Trophoblast cell (in vitro differentiated cells and primary cell): ENCODE data around the gene CCNI2.

Experiments
- DNase-seq, 2 donors: peaks; one replicate each; pipeline ENCODE4 v3.0.0-alpha.2; 2016
- H2AFZ ChIP-seq: 2 replicates; pipeline ENCODE4 v1.6.1; 2013; ENCODE audit warnings: low read length, moderate library complexity, mild to moderate bottlenecking; ENCODE audit not compliant: insufficient read depth, poor library complexity
- H2AK5ac ChIP-seq: 2 replicates; pipeline ENCODE4 v1.6.1; 2013; ENCODE audit warnings: mild to moderate bottlenecking, low read length
- H2BK120ac ChIP-seq: 2 replicates; pipeline ENCODE4 v1.6.1; 2013; ENCODE audit warnings: low read length, mild to moderate bottlenecking, moderate library complexity; ENCODE audit not compliant: insufficient read depth, poor library complexity
- H2BK12ac ChIP-seq: 2 replicates; pipeline ENCODE4 v1.6.1; 2013; ENCODE audit warnings: mild to moderate bottlenecking, low read length, moderate library complexity
- H2BK5ac ChIP-seq: 2 replicates; pipeline ENCODE4 v1.6.1; 2013; ENCODE audit warnings: low read length, low read depth, moderate library complexity, mild to moderate bottlenecking; ENCODE audit not compliant: poor library complexity
- H3K14ac ChIP-seq: 2 replicates; pipeline ENCODE4 v1.6.1; 2013; ENCODE audit warnings: mild to moderate bottlenecking, low read length
- H3K18ac ChIP-seq: 2 replicates; pipeline ENCODE4 v1.6.1; 2013; ENCODE audit warnings: mild to moderate bottlenecking, low read length
- H3K23ac ChIP-seq: 2 replicates; pipeline ENCODE4 v1.6.1; 2013; ENCODE audit warnings: low read length
- H3K27ac ChIP-seq: 2 replicates; pipeline ENCODE4 v1.5.1; 2013; ENCODE audit warnings: low read depth, mild to moderate bottlenecking, inconsistent platforms, low read length, moderate library complexity
- H3K27me3 ChIP-seq: 2 replicates; pipeline ENCODE4 v1.6.1; 2013; ENCODE audit warnings: inconsistent platforms, mild to moderate bottlenecking, low read length, moderate library complexity; ENCODE audit not compliant: insufficient read depth
- H3K36me3 ChIP-seq, 2 experiments: 1 replicate in 1 of 2; 2 replicates in 1 of 2; pipeline ENCODE4 v1.6.1; 2013; ENCODE audit warnings: low read length in 2 of 2, mild to moderate bottlenecking in 2 of 2, moderate library complexity in 1 of 2; ENCODE audit not compliant: insufficient read depth in 2 of 2, control insufficient read depth in 1 of 2
- H3K4ac ChIP-seq: 2 replicates; pipeline ENCODE4 v1.6.1; 2013; ENCODE audit warnings: low read depth, mild to moderate bottlenecking, low read length, moderate library complexity
- H3K4me1 ChIP-seq, 2 experiments: 1 replicate in 1 of 2; 2 replicates in 1 of 2; pipeline ENCODE4 v1.6.1; 2013; ENCODE audit warnings: low read length in 2 of 2, mild to moderate bottlenecking in 2 of 2, moderate library complexity in 1 of 2; ENCODE audit not compliant: insufficient read depth in 2 of 2, control insufficient read depth in 1 of 2
- H3K4me2 ChIP-seq: 2 replicates; pipeline ENCODE4 v1.6.1; 2013; ENCODE audit warnings: inconsistent platforms, mild to moderate bottlenecking, low read length, moderate library complexity
- H3K4me3 ChIP-seq: 2 replicates; pipeline ENCODE4 v1.5.1; 2013; ENCODE audit warnings: mild to moderate bottlenecking, low read depth, low read length, inconsistent platforms
- H3K79me1 ChIP-seq: one replicate; pipeline ENCODE4 v1.6.1; 2013; ENCODE audit warnings: low read length
- H3K79me2 ChIP-seq: 2 replicates; pipeline ENCODE4 v1.6.1; 2013; ENCODE audit warnings: low read length, mild to moderate bottlenecking; ENCODE audit not compliant: control insufficient read depth, insufficient read depth, poor library complexity
- H3K9ac ChIP-seq: 2 replicates; pipeline ENCODE4 v1.6.1; 2013; ENCODE audit warnings: mild to moderate bottlenecking, low read length
- H3K9me3 ChIP-seq: 2 replicates; pipeline ENCODE4 v1.6.1; 2013; ENCODE audit warnings: low read depth, mild to moderate bottlenecking, control low read depth, inconsistent platforms, low read length; ENCODE audit not compliant: insufficient read depth
- H4K12ac ChIP-seq: 2 replicates; pipeline ENCODE4 v1.6.1; 2013; ENCODE audit warnings: low read depth, mild to moderate bottlenecking, low read length, moderate library complexity
- H4K8ac ChIP-seq: 2 replicates; pipeline ENCODE4 v1.6.1; 2013; ENCODE audit warnings: low read depth, mild to moderate bottlenecking, low read length, moderate library complexity
- H4K91ac ChIP-seq: one replicate; pipeline ENCODE4 v1.6.1; 2013; ENCODE audit warnings: low read depth, mild to moderate bottlenecking, low read length, moderate library complexity
- WGBS: extraction: QIAGEN DNeasy Blood & Tissue Kit; methylation state at CpG from one replicate; pipeline ENCODE4 v1.1.7; 2013; ENCODE audit warnings: missing lambda C conversion rate; ENCODE audit not compliant: insufficient read length, insufficient coverage; ENCODE audit errors: extremely low coverage; 5-methylcytosine and 5-hydroxymethylcytosine counted together

CCNI2 gene

DNA sequence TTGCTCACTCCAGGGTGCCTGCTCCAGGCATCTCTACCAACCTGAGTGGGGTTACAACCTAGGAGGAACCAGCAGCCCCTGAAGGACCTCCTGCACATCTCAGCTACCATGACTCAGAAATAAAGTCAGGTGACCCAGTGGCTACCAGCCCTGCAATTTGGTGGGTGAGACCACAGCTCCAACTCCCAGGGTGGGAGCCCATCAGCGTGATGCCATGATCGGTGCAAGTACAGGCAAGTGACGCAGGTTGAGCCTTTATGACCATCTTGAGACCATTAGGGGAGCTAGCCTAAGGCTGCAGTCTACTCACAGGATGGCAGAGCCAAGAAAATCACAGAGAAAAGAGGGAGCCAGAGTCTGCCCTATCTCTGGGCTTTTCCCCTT lies 21.3 kb downstream of the CCNI2 start:
- H3K14ac ChIP-seq: peak overlapping the region; percentile 43
- no peak overlapping the region for H3K4me2 ChIP-seq
- H3K4me3 ChIP-seq: no peak overlapping the region
- H3K79me2 ChIP-seq: peaks cover 57% of the 10 kb centered on the region
- H2BK5ac ChIP-seq: no peak overlapping the region
- no peak overlapping the region for H4K12ac ChIP-seq
- peak overlapping the region; percentile 83 for H3K4ac ChIP-seq
- no peak overlapping the region for H2BK120ac ChIP-seq
- H3K79me1 ChIP-seq: peaks cover 43% of the 10 kb centered on the region
- no peak overlapping the region for H3K9ac ChIP-seq
- no peak overlapping the region for H2BK12ac ChIP-seq
- no peak overlapping the region for H4K91ac ChIP-seq
- peak overlapping the region; percentile 18 for H3K27ac ChIP-seq
- peaks cover 65 to 71% of the 10 kb centered on the region in 2 experiments for H3K4me1 ChIP-seq
- H3K27me3 ChIP-seq: no peaks in the 10 kb centered on the region
- DNase-seq: no peak
- peaks cover 41 to 48% of the 10 kb centered on the region in 2 experiments for H3K36me3 ChIP-seq
- H2AK5ac ChIP-seq: no peak overlapping the region
- H4K8ac ChIP-seq: peak overlapping the region; percentile 7
- no peak overlapping the region for H3K23ac ChIP-seq
- H2AFZ ChIP-seq: no peak overlapping the region
- no CpG with 5 or more reads among the region's 3 CpGs for WGBS
- H3K9me3 ChIP-seq: peaks cover 2% of the 10 kb centered on the region
- peak overlapping the region; percentile 0 for H3K18ac ChIP-seq

DNA sequence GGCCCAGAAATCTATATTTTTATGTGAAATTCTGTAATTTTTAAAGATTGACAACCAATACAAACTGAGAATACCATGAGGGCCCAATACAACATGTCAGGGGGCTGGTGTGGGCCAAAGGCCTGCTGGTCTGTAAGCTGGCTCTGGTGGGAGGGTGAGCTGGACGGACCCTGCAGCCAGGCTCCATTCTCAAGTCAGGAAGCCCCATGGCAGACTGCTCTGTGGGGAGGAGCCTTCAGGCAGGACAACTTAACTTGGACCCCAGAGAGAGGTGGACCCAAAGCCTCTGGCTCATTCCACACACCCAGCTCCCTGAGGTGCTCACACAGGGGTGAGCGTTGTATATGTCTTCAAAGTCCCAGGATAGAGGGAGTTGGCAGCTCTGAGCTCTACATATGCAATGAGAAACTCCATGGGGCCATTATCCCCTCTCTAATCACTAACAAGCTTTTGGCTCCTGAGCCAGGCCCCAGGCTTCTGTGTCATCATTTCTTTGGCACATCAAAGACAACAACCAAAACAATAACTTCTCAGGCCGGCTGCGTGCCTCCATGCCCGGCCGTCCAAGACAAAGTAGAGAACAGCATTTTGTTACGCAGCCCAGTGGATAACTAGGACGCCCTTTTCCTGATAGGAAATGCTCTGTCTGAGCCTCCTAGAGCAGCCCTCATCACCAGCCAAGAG lies 23.4 kb downstream of the CCNI2 start:
- H4K91ac ChIP-seq: peak overlapping the region; percentile 44
- H2BK120ac ChIP-seq: peak overlapping the region; percentile 44
- H3K79me2 ChIP-seq: peaks cover 73% of the 10 kb centered on the region
- H3K4ac ChIP-seq: peak overlapping the region; percentile 37
- no peak overlapping the region for H3K4me3 ChIP-seq
- no peak overlapping the region for H2AFZ ChIP-seq
- no peak overlapping the region for H3K4me2 ChIP-seq
- H3K23ac ChIP-seq: no peak overlapping the region
- no CpG with 5 or more reads among the region's 8 CpGs for WGBS
- peak overlapping the region; percentile 15 for H2BK12ac ChIP-seq
- H2AK5ac ChIP-seq: no peak overlapping the region
- peak overlapping the region; percentile 13 for H2BK5ac ChIP-seq
- H3K79me1 ChIP-seq: peaks cover 61% of the 10 kb centered on the region
- no peak overlapping the region for H3K18ac ChIP-seq
- DNase-seq: no peak
- H3K14ac ChIP-seq: peak overlapping the region; percentile 41
- H3K36me3 ChIP-seq: peaks cover 28 to 36% of the 10 kb centered on the region in 2 experiments
- peaks cover 2% of the 10 kb centered on the region for H3K9me3 ChIP-seq
- H4K12ac ChIP-seq: no peak overlapping the region
- H3K9ac ChIP-seq: no peak overlapping the region
- peaks cover 82 to 89% of the 10 kb centered on the region in 2 experiments for H3K4me1 ChIP-seq
- no peaks in the 10 kb centered on the region for H3K27me3 ChIP-seq
- H3K27ac ChIP-seq: peak overlapping the region; percentile 89
- H4K8ac ChIP-seq: peak overlapping the region; percentile 7

DNA sequence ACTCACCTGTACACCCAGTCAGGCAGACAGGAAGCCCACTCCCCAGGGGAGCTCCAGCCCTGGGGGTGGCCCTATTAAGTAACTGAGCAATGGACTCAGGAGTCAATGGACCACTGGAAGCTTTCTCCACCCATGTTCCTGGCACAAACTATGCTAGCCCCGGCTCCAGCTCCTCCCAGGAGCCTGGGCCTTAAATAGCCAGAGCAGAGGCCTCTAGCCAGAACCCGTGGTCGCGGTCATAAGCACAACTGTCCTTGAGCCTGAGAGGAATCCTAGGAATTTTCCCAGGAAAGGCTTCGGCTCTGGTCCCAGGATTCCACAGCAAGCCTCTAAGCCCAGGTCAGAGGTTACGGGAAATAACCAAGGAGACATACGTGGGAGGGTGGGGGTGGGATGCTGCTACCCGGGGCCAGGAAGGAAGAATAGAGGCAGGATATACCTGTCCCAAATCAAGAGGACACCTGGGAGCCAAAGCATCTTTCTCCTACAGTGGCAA lies 24.3 kb downstream of the CCNI2 start:
- H3K9ac ChIP-seq: no peak overlapping the region
- H3K9me3 ChIP-seq: peaks cover 2% of the 10 kb centered on the region
- H2BK5ac ChIP-seq: peak overlapping the region; percentile 75
- H3K79me2 ChIP-seq: peaks cover 75% of the 10 kb centered on the region
- H2BK120ac ChIP-seq: peak overlapping the region; percentile 44
- no peak overlapping the region for H4K12ac ChIP-seq
- WGBS: no CpG with 5 or more reads among the region's 8 CpGs
- H3K23ac ChIP-seq: no peak overlapping the region
- H3K18ac ChIP-seq: peak overlapping the region; percentile 10
- H2BK12ac ChIP-seq: peak overlapping the region; percentile 55
- peak overlapping the region; percentile 36 for H3K4me2 ChIP-seq
- H3K27me3 ChIP-seq: no peaks in the 10 kb centered on the region
- H4K8ac ChIP-seq: peak overlapping the region; percentile 7
- H3K27ac ChIP-seq: peak overlapping the region; percentile 89
- H3K36me3 ChIP-seq: peaks cover 21 to 29% of the 10 kb centered on the region in 2 experiments
- peak overlapping the region; percentile 73 for H4K91ac ChIP-seq
- peaks cover 78 to 80% of the 10 kb centered on the region in 2 experiments for H3K4me1 ChIP-seq
- peak overlapping the region; percentile 99 for H3K4ac ChIP-seq
- no peak overlapping the region for H3K4me3 ChIP-seq
- peak overlapping the region; percentile 48 for H2AK5ac ChIP-seq
- peak; percentile 33 to 52 for DNase-seq
- H3K79me1 ChIP-seq: peaks cover 65% of the 10 kb centered on the region
- peak overlapping the region; percentile 64 for H3K14ac ChIP-seq
- no peak overlapping the region for H2AFZ ChIP-seq

DNA sequence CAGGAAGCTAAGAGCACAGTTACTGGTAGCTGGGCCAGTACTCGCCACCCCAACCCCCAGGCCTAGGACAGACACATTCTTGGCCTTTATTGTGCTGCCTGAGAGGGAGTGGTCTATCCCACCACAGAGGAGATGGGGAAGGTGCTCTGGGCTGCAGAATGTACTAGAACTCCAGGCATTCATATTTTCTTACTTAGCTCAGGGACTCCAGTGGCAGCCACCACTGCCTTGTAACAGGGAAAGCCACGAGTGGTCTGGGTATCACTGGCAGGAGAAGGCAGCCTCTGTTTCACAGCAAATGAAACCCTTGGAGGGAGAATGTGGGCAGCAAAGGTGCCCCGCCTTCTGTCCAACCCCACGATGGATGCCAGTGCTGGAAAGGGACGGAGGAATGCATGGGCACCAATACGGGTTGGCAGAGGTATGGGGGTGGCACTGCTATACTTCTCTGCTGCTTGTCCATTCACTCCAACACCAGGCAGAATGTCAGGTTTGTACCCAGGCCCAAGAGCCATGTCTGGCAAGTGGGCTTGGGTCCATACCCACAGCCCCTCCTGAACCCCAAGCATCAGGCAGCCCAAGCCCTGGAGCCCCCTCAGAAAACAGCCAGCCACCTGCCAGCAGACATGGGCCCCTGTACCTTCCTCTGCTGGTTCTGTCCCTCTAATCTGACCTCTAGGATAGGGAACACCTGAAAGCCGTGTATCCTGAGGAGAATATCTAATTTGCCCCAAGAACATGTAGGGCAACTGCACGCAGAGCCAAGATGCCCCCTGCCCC lies 25.3 kb downstream of the CCNI2 start:
- Histone ChIP-seq H2BK120ac (peak overlapping the region; percentile 47), H3K23ac (no peak overlapping the region)

More for the DNA sequence above, 25.3 kb downstream of the CCNI2 start:
- Histone ChIP-seq H4K8ac (peak overlapping the region; percentile 20), H2AFZ (no peak overlapping the region), H3K4me2 (peak overlapping the region; percentile 36), H3K4me3 (no peak overlapping the region), H4K91ac (peak overlapping the region; percentile 73), H3K27me3 (no peaks in the 10 kb centered on the region), H3K36me3 (peaks cover 17 to 21% of the 10 kb centered on the region in 2 experiments), H3K4me1 (peaks cover 69 to 71% of the 10 kb centered on the region in 2 experiments), H3K27ac (peak overlapping the region; percentile 89), H3K79me2 (peaks cover 77% of the 10 kb centered on the region), H2BK12ac (peak overlapping the region; percentile 55), H2AK5ac (peak overlapping the region; percentile 48), H3K14ac (peak overlapping the region; percentile 96), H4K12ac (no peak overlapping the region), H3K9me3 (peaks cover 2% of the 10 kb centered on the region), H3K9ac (no peak overlapping the region), H2BK5ac (peak overlapping the region; percentile 75), H3K79me1 (peaks cover 65% of the 10 kb centered on the region), H3K18ac (peak overlapping the region; percentile 43), H3K4ac (peak overlapping the region; percentile 99)
- WGBS: no CpG with 5 or more reads among the region's 8 CpGs
- DNase-seq: no peak
